Parathyroid adenoma (tissue), 2 donors: ENCODE results near the gene TPSAB1.
"Not testable (repeated sequence)": the region's sequence is repeated elsewhere in the genome, so short reads cannot be mapped to it uniquely, and the experiment has no call there.

Source experiments
- H2AFZ ChIP-seq: fragments of 300-600 bp; sonication (generic); one replicate; pipeline ENCODE4 v1.7.0; 2017; ENCODE audit warnings: antibody characterized with exemption, mild to moderate bottlenecking
- H3K27ac ChIP-seq: fragments of 300-600 bp; sonication (generic); one replicate; pipeline ENCODE4 v1.7.0; 2017
- H3K27me3 ChIP-seq: fragments of 300-600 bp; sonication (generic); one replicate; pipeline ENCODE4 v1.7.0; 2017; ENCODE audit warnings: low read length; ENCODE audit not compliant: control insufficient read depth, insufficient read depth
- H3K36me3 ChIP-seq: fragments of 300-600 bp; sonication (generic); one replicate; pipeline ENCODE4 v1.7.0; 2017; ENCODE audit warnings: low read length; ENCODE audit not compliant: control insufficient read depth, insufficient read depth
- H3K4me1 ChIP-seq: fragments of 300-600 bp; sonication (generic); one replicate; pipeline ENCODE4 v1.7.0; 2017; ENCODE audit warnings: control low read depth
- H3K4me2 ChIP-seq: fragments of 300-600 bp; sonication (generic); one replicate; pipeline ENCODE4 v1.7.0; 2017; ENCODE audit warnings: low read length
- H3K4me3 ChIP-seq: fragments of 300-600 bp; sonication (generic); one replicate; pipeline ENCODE4 v1.7.0; 2017; ENCODE audit warnings: low read depth, low read length
- H3K79me2 ChIP-seq: fragments of 300-600 bp; sonication (generic); one replicate; pipeline ENCODE4 v1.7.0; 2017; ENCODE audit warnings: control low read depth
- H3K9ac ChIP-seq: fragments of 300-600 bp; sonication (generic); one replicate; pipeline ENCODE4 v1.7.0; 2017; ENCODE audit warnings: mild to moderate bottlenecking
- H3K9me3 ChIP-seq: fragments of 300-600 bp; sonication (generic); one replicate; pipeline ENCODE4 v1.7.0; 2017; ENCODE audit warnings: low read length; ENCODE audit not compliant: control insufficient read depth
- CTCF ChIP-seq: fragments of 300-600 bp; sonication (generic); IDR thresholded peaks from one replicate; pipeline ENCODE4 v1.7.0; 2017; ENCODE audit warnings: antibody characterized with exemption, mild to moderate bottlenecking
- donor health status: primary hyperparathyroidism.

TPSAB1 gene

GRCh38 chr16:1194665-1195392 lies 45.7 kb upstream of the TPSAB1 start:
- TF ChIP-seq CTCF = peak; percentile 97

GRCh38 chr16:1195393-1195666 lies 45.2 kb upstream of the TPSAB1 start:
- H3K9me3 ChIP-seq = no peaks in the 10 kb centered on the region
- no peaks in the 10 kb centered on the region for H3K27me3 ChIP-seq
- TF ChIP-seq CTCF = no peak
- H2AFZ ChIP-seq = no peak overlapping the region
- H3K79me2 ChIP-seq = no peaks in the 10 kb centered on the region
- no peak overlapping the region for H3K4me3 ChIP-seq
- no peak overlapping the region for H3K9ac ChIP-seq
- H3K27ac ChIP-seq = no peak overlapping the region
- H3K36me3 ChIP-seq = no peaks in the 10 kb centered on the region
- no peaks in the 10 kb centered on the region for H3K4me1 ChIP-seq
- H3K4me2 ChIP-seq = no peak overlapping the region

More at GRCh38 chr16:1194665-1195392, 45.7 kb upstream of the TPSAB1 start:
- H3K9me3 ChIP-seq = no peaks in the 10 kb centered on the region
- no peaks in the 10 kb centered on the region for H3K27me3 ChIP-seq
- no peaks in the 10 kb centered on the region for H3K36me3 ChIP-seq
- no peak overlapping the region for H2AFZ ChIP-seq
- H3K27ac ChIP-seq = no peak overlapping the region
- no peak overlapping the region for H3K9ac ChIP-seq
- no peak overlapping the region for H3K4me2 ChIP-seq
- H3K4me3 ChIP-seq = no peak overlapping the region
- H3K79me2 ChIP-seq = no peaks in the 10 kb centered on the region
- H3K4me1 ChIP-seq = no peaks in the 10 kb centered on the region

GRCh38 chr16:1196494-1196893 lies 44.0 kb upstream of the TPSAB1 start:
- H3K36me3 ChIP-seq = no peaks in the 10 kb centered on the region
- H3K9me3 ChIP-seq = no peaks in the 10 kb centered on the region
- no peaks in the 10 kb centered on the region for H3K79me2 ChIP-seq
- H3K9ac ChIP-seq = no peak overlapping the region
- H3K27me3 ChIP-seq = no peaks in the 10 kb centered on the region
- TF ChIP-seq CTCF = no peak
- no peaks in the 10 kb centered on the region for H3K4me1 ChIP-seq
- no peak overlapping the region for H3K27ac ChIP-seq
- no peak overlapping the region for H3K4me3 ChIP-seq
- no peak overlapping the region for H2AFZ ChIP-seq
- no peak overlapping the region for H3K4me2 ChIP-seq

GRCh38 chr16:1197237-1197866 lies 43.2 kb upstream of the TPSAB1 start:
- H3K9me3 ChIP-seq = no peaks in the 10 kb centered on the region
- no peaks in the 10 kb centered on the region for H3K27me3 ChIP-seq
- H3K36me3 ChIP-seq = no peaks in the 10 kb centered on the region
- no peak overlapping the region for H3K4me3 ChIP-seq
- no peaks in the 10 kb centered on the region for H3K4me1 ChIP-seq
- no peak overlapping the region for H3K27ac ChIP-seq
- H3K4me2 ChIP-seq = no peak overlapping the region
- no peaks in the 10 kb centered on the region for H3K79me2 ChIP-seq
- TF ChIP-seq CTCF = no peak
- no peak overlapping the region for H3K9ac ChIP-seq
- no peak overlapping the region for H2AFZ ChIP-seq

- TF ChIP-seq CTCF = no peak
- no peak overlapping the region for H3K4me3 ChIP-seq
- H3K9me3 ChIP-seq = no peaks in the 10 kb centered on the region
- no peak overlapping the region for H3K9ac ChIP-seq
- H2AFZ ChIP-seq = no peak overlapping the region
- no peaks in the 10 kb centered on the region for H3K4me1 ChIP-seq
- no peaks in the 10 kb centered on the region for H3K36me3 ChIP-seq
- H3K27ac ChIP-seq = no peak overlapping the region
- H3K4me2 ChIP-seq = no peak overlapping the region
- no peaks in the 10 kb centered on the region for H3K79me2 ChIP-seq
- H3K27me3 ChIP-seq = no peaks in the 10 kb centered on the region
Measured at GRCh38 chr16:1198194-1198593, 42.3 kb upstream of the TPSAB1 start.

- not testable (repeated sequence) for H3K4me3 ChIP-seq, H3K4me1 ChIP-seq, H3K27me3 ChIP-seq, H3K27ac ChIP-seq, H3K36me3 ChIP-seq, H3K4me2 ChIP-seq, H2AFZ ChIP-seq, H3K9me3 ChIP-seq, H3K79me2 ChIP-seq, H3K9ac ChIP-seq
Measured at GRCh38 chr16:1198671-1199346, 41.7 kb upstream of the TPSAB1 start.
